Skeletal muscle cell (primary cell): ENCODE results near the gene STRN4.

ENCODE experiments used
- DNase-seq: peaks from one replicate; pipeline ENCODE4 v3.0.0-alpha.2; 2010; ENCODE audit warnings: low read depth
- H3K4me3 ChIP-seq: 2 replicates; pipeline ENCODE4 v1.5.1; 2011; ENCODE audit warnings: low read depth, mild to moderate bottlenecking, control low read depth, low read length, moderate library complexity

STRN4 gene

DNA sequence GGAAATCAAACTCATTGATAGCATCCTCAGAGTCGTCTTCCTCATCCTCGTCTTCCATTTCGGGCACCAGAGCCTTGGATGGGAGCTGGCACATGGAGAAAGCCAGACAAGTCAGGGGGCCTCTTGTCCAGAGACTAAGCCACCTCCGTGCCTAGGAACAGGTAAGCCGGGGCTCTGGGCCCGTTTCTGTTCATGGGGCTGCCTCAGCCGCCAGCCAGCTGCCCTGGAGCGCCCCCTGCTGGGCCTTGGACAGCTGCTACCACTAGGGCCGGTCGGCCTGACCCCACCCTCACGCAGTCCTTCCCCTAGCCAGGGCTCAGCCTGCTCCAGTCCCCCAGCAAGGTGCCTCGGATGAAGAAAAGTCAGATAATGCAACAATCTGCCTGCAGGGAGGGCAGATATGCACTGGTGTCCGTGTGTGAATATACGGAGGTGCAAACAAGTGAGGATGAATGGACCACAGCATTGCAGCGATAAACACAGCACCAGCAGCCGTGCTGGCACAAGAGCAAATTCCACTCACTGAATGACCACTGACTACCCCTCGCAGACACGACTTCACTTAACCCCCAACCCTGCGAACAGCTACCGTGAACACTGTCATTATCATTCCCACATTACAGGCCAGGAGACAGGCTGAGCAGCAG is 17.4 kb downstream of the STRN4 start:
- no peak overlapping the region for H3K4me3 ChIP-seq
- DNase-seq, result no peak

- no peak for DNase-seq
- no peak overlapping the region for H3K4me3 ChIP-seq
Measured at GRCh38 chr19:46728208-46728607, 18.0 kb downstream of the STRN4 start.

GRCh38 chr19:46727757-46728156 is 18.5 kb downstream of the STRN4 start:
- DNase-seq, result no peak

GRCh38 chr19:46726971-46727501 is 19.2 kb downstream of the STRN4 start:
- no peak for DNase-seq
- no peak overlapping the region for H3K4me3 ChIP-seq

More at GRCh38 chr19:46727757-46728156, 18.5 kb downstream of the STRN4 start:
- H3K4me3 ChIP-seq, result no peak overlapping the region

DNA sequence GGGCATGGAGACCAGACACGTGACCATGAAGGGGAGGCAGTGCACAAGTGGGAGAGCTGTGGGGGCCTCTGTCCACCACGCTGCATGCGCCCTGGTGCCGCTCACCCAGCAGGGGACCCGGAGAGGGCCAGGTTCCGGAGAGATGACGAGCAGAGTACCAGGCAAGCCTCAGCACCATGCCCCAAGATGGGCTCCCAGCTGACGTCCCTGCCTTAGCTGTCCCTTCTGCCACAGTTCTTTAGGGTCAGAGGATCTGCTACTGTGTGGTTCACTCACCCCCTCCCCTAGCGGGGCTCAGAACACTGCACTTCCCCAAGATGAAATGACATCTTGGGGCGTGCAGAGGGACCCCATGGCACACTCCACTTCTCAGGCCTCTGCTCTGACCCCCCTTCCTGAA is 19.7 kb downstream of the STRN4 start:
- H3K4me3 ChIP-seq, result no peak overlapping the region

GRCh38 chr19:46725859-46726393 is 20.3 kb downstream of the STRN4 start:
- no peak for DNase-seq
- H3K4me3 ChIP-seq, result no peak overlapping the region

More for the DNA sequence above, 19.7 kb downstream of the STRN4 start:
- DNase-seq, result no peak

DNA sequence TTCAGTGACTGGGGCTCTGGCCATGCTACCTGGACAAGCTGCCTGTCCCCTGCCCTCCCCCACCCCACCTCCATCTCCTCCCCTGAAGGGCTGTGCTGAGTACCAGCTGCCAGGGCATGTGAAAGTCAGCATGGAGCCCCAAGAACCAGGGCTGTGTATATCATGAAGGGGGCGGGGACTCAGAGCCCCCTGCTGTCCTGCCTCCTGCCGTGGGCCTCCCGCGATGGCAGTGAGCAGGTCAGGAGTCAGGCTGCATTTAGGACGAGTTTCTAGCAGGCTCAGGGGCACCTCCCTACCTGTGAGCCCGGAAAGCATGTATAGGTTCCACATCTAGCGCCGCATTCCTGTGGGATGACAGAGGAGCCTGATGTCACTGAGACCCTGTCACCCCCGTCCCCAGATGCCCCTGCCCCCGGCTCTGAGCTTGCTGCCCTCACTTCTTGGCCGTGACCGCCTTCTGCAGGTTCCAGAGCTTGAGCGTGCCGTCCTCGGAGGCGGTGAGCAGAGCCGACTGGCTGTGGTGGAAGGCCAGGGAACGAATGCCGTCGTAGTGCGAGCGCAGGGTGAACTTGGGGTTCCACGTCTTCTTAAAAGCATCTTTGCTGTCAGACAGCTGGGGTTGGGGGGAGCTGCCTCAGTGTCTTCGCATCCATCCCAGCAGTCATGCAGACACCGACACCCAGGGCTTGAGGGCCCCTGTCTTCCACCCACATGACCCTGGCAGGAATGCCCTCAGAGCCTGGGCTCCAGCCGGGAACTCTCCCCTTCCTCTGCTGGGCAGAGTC is 21.0 kb downstream of the STRN4 start:
- no peak overlapping the region for H3K4me3 ChIP-seq
- no peak for DNase-seq

DNA sequence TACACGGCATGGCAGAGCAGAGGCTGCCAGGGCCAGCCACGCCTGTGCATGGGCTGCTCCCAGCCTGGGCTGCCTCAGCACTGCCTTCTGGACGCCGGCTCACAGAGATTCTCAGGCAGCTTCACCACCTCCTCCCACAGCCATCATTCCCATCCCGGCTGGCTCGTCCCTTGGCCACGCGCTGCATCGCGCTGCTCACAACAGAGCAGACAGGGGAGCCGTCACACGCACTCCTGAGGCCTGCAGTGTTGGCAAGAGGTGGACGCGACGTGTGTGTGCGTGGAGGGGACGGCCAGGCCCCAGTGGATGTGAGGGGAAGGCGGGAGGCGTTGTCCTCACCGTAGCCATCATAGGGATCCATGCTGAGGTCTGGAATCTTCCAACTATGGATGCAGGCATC is 21.8 kb downstream of the STRN4 start:
- DNase-seq, result no peak
- no peak overlapping the region for H3K4me3 ChIP-seq

- H3K4me3 ChIP-seq, result no peak overlapping the region
- DNase-seq, result no peak
Measured at GRCh38 chr19:46723471-46723870, 22.8 kb downstream of the STRN4 start.

GRCh38 chr19:46723023-46723461 is 23.2 kb downstream of the STRN4 start:
- H3K4me3 ChIP-seq, result no peak overlapping the region
- no peak for DNase-seq

GRCh38 chr19:46722421-46723022 is 23.7 kb downstream of the STRN4 start:
- H3K4me3 ChIP-seq, result no peak overlapping the region
- DNase-seq, result no peak

GRCh38 chr19:46722004-46722380 is 24.3 kb downstream of the STRN4 start:
- no peak overlapping the region for H3K4me3 ChIP-seq
- DNase-seq, result no peak

DNA sequence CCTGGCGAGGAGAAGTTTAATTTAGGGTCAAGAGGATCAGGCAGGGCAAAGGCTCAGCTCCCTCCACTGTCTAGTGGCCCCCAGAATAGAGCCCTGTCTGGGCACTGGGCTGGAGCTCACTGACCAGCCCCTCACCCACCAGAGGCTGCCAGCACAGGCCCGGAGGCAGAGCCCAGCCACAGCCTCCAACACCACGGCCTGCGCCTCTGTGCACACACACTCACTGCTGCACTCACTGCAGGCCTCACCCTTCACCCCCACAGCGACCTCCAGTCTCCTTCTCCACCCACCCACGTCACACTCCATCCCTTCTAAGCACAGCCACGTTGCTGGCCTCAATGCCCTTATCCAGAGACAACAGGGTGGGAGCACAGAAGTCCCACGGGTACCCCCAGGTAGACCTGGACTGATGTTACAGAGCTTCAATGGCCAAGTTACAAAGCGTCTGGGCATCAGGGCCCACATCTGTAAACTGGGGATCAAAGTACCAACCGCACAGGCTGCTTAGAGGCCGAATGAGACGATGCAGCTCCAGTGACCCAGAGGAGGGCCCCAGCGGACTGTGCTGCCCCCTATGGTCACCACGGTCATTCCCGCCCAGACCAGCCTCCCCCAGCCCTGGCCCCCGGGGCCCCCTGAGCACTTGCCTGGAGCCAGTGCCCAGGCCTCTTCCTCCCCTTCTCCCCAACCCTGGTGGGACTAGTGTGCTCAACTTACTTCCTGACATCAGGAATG is 24.8 kb downstream of the STRN4 start:
- H3K4me3 ChIP-seq, result no peak overlapping the region
- DNase-seq, result no peak

- DNase-seq, result no peak
- H3K4me3 ChIP-seq, result no peak overlapping the region
Measured at GRCh38 chr19:46720503-46721239, 25.6 kb downstream of the STRN4 start.

DNA sequence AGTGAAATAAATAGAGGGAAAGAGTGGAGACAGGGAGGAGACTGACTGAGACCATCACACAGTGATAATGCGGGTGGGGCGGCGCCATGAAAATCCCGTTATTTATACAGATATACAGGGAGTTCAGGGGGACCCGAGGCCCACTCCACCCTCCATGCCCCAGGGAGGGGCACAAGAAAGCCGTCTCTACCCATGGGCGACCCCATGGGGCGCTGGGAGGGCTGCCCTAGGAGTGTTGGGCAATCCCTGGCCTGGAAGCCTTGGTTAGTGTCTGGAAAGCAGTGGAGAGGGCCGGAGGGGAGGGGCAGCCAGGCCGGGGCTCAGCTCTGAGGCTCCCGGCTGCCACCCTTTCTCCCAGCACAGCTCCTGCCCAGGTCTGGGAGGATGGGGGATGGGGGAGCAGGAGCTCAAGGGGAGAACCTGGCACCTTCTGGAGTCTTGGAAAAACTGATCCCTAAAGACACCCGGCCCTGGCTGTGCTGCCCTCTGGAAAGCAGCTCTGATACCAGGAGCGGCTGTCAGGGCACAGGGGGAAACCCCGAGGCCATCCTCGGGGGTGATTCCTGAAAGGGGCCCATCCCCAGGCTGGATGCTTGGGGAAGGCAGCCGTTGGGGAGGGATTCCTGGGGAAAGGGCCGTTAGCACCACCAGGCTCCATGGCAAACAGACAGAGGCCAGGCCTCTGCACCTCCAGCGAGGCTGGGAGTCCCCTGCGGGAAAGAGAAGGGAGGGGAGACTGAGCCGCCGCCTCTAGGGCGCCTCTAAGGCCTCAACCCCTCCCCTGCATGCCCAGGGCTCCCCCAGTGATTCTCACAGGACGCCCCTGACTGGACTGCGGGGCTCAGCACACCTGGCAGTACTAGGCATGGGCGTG is 26.4 kb downstream of the STRN4 start:
- no peak overlapping the region for H3K4me3 ChIP-seq
- DNase-seq, result no peak

GRCh38 chr19:46718934-46719622 is 27.2 kb downstream of the STRN4 start:
- H3K4me3 ChIP-seq, result no peak overlapping the region
- no peak for DNase-seq

DNA sequence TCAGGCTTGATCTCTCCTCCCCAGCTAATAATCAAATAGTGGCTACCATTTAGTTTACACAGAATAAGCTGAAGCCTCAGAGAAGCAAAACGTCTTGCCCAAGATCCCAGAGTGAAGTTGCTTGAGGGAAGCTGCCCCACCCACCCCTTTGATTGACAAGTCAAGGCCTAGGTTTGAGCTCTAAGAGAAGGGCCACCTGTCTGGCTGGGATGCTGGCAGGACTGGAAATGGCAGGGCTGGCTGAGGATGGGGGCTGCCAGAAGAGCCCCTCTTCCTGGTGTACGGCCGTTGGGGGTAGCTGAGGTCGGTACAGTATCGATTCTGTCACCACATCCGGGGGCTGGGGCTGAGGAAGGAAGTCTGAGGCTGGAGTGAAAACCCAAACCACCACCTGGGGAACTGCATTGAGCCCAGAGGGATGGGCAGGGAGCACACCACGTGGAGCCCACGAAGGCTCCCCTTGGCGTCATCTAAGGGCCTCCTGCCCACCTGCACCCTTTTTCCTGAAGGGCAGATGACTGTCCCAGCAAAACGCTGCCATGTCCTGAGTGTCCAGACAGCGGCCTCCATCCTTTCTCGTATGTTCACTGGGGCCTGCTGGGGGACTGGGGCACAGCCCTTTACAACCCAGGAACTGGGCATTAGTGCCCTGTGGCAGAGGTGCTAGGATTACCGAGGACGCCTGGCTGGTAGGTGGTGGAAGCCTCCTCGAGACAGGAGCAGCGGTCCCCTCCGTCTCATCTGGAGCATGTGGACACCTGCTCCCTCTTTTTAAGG is 27.9 kb downstream of the STRN4 start:
- DNase-seq, result no peak

More for the DNA sequence above, 27.9 kb downstream of the STRN4 start:
- H3K4me3 ChIP-seq, result no peak overlapping the region
